HEK293T (cell line): ENCODE results near the gene MAGOH.

Experiments
- BHLHE40 ChIP-seq: fragments of 450-650 bp; IDR thresholded peaks from 2 replicates; pipeline ENCODE4 v1.6.1; 2016; ENCODE audit warnings: mild to moderate bottlenecking, moderate library complexity, borderline replicate concordance
- FOXM1 ChIP-seq: fragments of 450-650 bp; IDR thresholded peaks from 2 replicates; pipeline ENCODE4 v1.6.1; 2017; ENCODE audit warnings: mild to moderate bottlenecking, borderline replicate concordance
- HDGF ChIP-seq: fragments of 450-650 bp; IDR thresholded peaks from 2 replicates; pipeline ENCODE4 v1.6.1; 2017; ENCODE audit warnings: antibody characterized with exemption, borderline replicate concordance
- NFRKB ChIP-seq: fragments of 450-650 bp; IDR thresholded peaks from 2 replicates; pipeline ENCODE4 v1.6.1; 2016; ENCODE audit warnings: mild to moderate bottlenecking, moderate library complexity
- ZNF384 ChIP-seq: fragments of 450-650 bp; IDR thresholded peaks from 2 replicates; pipeline ENCODE4 v1.6.1; 2016

DNA sequence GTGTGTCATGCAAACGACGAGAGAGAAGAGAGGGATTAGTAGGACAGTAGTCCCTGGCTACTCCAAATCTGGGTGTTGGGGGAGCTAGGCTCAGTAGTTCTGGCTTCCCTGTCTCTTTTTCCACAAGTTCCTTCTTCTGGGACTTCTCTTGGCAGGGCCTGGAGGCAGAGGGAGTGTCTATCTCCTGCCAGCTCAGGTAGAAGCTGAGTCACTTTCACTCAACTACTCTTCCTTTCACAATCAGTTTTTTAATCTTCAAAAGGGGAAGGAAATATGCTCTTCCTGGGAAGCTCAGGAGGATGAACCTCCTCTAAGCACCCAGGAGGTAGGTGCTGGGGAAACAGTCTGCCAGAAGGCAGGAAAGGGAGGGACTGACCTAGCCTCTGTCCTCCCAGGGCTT is 35.2 kb upstream of the MAGOH start:
- TF ChIP-seq BHLHE40 = no peak
- TF ChIP-seq HDGF = no peak
- no peak for TF ChIP-seq ZNF384
- TF ChIP-seq NFRKB = no peak
- TF ChIP-seq FOXM1 = no peak
